HG02763 (cell line): Measurements from ENCODE around the gene TMA7B.

ENCODE experiments used
- ATAC-seq: cut with Tn5 transposase; IDR thresholded peaks from one replicate; pipeline ENCODE4 v1.9.1; 2021; ENCODE audit warnings: mild to moderate bottlenecking, moderate library complexity; ENCODE audit not compliant: unreplicated experiment

The TMA7B gene

DNA sequence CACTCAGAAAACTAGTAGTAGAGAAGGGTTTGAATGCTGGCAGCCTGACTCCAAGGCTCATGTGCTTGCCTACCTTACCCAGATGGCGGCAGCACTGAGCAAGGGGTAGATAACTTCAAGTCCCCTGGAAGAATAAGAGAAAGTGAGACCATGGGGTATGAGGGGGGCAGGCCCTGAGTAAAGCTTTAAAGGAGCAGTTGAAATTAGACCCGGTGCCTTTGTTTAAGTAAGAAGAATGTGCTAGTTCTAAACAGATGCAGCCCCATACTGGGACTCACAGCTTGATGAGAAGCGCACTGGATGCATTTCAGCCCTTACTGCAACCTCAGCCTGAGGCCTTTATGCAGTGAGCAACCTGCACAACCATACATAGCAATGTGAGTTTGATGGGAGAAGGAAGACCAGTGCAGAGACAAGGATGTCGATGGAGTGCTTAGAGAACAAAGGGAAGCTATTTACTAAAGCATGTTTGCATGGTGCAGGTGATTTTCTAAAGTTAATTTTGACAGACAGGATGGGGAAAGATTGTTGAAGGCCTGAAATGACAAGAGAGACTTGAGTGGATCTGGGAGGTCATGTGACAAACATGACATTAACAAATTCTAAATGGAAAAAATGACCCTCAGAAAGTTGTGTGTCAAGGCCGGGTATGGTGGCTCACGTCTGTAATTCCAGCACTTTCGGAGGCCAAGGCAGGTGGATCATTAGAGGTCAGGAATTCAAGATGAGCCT lies 27.1 kb upstream of the TMA7B start:
- no peak for ATAC-seq

DNA sequence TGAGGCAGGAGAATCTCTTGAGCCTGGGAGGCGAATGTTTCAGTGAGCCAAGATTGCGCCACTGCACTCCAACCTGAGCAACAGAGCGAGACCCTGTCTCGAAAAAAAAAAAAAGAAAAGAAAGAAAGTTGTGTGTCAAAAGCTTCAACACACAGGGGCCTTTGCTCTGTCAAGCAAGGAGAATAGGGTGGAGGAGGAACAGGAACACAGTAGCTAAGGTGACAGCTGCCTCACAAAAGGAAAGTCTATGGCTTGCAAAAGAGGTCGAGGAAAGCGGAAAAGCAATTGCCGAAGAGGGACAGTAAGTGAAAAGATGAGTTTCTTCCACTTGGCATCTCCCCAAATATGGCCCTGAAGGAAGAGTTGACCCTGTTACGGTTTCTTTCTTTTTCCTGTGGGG lies 26.5 kb upstream of the TMA7B start:
- no peak for ATAC-seq

DNA sequence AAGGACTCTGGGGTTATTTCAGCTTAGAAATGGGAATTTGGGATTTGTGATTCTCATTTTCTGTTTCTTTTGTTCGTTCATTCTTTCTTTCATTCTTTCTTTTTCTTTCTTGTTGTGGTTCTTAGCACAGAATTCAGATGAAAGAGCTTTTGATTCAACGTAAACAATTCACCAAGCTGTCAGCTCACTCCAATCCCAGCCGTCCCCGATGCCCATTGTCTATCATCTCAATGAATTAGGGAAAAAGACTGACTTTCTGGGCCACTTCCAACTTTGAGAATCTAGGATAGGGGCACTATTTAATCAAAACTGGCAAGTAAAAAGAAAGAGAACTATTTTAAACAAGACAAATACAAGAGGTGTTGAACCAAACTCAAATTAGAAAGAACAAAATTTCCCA lies 25.1 kb upstream of the TMA7B start:
- ATAC-seq = no peak

DNA sequence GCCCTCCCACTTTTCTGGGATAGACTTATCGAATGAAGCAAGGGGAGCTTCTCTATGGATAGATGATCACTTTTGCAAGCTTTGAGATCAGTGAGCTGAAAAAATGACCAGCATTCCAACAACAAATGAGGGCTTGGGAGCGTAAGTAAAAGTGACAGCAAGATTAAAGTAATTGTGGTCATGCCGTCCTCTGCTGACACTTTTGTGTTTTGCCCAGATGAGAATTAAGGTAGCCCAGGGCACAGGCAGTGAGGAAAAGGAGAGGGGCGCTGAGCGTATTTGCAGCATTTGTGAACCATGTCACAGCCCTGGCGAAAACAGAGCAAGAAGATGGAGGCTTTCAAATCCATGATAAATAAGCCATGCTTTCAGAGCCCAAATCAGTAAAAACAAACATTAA lies 24.6 kb upstream of the TMA7B start:
- no peak for ATAC-seq

DNA sequence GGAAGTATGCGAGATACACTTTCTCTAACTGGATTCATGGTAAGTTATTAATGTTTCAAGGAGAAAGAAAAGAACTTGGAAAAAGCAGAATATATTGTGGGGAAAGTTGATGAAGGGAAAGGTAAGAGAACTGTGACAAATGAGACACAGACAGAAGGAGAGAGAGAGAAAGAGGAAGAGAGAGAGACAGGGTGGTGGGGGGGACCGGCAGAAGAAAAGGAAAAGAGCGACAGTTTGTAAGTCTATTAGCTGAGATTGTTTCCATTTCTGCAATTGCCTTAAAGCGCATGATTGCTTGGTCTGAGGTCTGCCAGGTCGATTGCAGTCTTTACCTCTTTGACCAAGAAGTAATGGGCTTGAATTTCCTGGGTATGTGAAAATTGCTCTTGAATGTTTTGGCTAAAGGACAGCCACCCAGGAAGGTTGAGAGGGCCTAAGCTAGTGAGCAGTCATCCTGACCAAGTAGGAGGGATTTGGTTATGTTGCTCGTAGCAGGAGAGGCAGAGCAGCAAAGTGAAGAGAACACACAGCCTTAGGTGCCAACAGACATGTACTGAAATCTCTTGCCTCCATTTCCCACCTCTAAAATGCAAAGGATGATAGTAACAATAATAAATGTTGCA lies 23.6 kb upstream of the TMA7B start:
- no peak for ATAC-seq

DNA sequence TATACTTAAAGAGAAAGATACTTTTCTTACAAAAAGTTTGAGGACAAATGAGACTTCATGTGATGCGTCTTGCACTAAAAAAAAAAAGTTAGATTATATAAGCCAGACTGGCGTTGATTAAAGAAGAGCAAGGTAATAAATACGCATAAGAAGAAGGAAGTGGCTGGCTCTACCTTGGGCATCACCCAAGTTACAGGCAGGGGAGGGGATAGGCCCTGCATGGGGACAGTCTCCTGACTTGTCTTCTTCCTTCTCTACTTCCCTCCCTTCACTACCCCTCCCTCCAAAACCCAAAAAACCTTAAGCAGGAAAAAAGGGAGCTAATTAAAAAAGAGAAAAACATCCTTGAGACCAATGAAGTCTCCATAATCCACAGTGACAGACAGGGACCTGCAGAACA lies 22.3 kb upstream of the TMA7B start:
- ATAC-seq = no peak

DNA sequence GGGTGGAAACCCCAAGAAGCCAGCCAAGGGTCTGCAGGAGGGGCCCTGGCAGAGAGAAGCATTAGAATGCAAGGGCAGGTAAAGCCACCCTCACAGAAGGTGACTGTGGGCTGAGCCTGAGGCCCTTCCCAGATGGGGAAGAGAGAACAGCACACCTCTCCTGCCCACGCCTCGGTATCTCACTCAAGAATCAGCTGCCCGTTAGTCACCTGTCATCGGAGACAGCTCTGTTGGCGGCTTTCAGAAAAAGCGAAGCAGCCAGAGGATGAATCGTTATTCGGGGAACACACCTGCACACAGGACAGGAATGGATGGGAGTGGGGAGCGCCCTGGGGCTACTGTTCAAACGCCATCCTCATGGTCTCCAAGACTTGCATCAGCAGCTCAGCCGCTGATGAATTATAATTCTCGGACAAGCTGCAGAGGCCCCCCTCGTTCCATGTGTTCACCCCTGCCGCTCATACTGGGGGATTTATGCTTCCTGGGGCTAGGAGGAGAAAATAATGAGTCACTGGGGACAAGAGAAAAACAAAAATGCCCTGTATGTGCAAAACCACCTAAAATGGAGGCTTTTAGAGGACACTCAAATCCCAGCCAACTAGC lies 21.6 kb upstream of the TMA7B start:
- ATAC-seq = no peak

DNA sequence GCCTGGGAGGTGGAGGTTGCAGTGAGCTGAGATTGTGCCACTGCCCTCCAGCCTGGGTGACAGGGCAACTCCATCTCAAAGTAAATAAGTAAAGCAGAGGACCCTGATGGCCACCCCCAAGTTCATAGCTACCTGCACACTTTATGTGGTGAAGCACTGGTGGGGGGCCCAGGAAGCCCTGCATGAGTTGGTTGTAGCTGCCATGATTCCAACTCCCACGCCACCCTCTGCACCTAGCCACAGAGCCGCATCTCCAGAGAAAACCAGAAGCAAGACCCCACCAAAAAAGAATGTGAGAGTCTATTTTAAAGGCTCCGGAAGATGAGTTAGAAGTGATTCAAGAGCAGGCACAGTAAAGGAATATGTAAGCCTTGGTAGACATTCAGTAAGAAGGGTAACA lies 20.4 kb upstream of the TMA7B start:
- no peak for ATAC-seq

DNA sequence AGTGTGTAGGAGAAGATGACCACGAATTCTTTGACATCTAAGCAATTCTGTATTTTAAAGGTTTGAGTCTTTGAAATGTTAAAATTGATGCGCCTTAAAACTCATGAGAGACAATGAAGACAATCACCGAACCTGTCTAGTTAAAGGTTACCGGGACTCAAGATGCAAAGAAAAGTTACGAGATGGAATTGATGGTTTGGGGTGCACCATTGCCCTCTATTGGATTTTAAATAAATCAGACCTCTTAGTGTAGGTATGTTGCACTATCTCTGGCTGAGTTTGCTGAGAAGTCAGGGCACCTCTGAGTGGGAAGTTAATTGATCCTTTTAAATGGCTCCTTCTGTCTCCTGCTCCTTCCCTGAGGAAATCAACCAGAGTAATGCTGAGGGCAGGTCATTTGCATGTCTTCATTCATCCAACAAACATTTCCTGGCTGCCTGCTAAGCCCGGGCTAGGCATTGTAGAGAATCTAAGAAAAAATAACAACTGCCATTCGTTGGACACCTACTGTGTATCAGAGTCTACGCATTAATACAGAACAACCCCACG lies 19.4 kb upstream of the TMA7B start:
- no peak for ATAC-seq

DNA sequence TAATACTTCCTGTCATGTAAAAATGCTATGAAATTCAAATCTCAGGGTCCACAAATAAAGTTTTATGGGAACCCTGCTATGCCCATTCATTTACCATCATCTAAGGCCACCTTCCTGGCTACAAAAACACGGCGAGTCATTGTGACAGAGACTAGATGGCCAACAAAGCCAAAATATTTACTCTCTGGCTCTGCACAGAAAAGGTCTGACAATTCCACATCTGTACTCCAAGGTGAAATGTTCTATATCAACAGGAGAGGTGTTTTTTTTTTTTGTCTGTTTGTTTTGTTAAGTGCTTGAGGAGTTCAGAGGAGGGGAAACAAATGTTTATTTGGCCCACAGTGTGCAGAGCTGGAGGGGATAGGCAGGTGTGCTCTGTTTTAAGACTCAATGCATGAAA lies 18.6 kb upstream of the TMA7B start:
- no peak for ATAC-seq

DNA sequence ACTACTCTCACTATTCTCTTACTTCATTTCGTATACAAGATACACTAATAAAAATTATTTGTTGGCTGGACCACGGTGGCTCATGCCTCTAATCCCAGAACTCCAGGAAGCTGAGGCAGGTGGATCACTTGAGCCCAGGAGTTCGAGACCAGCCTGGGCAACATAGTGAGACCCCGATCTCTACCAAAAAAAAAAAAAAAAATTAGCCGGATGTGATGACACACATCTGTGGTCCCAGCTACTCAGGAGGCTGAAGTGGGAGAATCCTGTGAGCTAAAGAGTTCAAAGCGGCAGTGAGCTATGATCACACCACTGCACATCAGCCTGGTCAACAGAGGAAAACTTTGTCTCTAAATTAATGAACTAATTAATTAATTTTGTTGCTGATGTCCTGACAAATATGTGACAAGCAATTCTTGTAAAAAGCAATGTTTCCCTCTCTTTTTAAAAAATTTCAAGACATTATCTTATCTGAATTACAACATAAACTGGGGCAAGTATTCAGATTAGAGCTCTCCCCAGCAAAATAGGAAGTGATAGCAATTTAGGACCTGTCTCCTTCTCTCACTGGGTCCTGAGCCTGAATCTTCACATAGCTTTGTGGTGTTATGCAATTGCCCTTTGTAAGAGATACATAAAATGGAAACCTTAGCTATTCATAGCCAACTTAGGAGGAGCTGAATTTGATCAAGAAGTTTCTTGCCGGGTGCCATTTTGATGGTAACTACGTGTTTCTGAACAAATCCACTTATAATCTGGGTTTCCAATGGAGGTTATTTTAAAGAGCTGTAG lies 17.6 kb upstream of the TMA7B start:
- ATAC-seq = no peak

DNA sequence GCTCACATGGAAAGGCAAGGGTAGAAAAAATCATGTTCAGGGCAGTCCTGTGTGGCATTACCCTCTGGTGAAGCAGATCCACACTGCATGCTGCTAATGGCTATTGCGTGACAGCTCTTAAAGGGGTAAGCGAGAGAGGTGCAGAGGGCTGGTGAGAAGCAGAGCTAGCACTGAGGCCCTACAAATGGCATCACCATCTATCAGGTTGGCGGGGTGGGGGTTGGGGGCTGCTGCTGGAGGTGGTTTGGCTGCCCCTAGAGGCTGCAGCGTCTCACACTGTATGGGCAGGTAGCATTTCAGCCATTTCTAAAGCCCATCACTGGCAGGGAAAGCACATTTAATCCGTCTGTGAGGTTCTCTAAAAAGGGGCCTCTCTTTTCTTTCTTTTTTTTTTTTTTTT lies 16.9 kb upstream of the TMA7B start:
- ATAC-seq = no peak

DNA sequence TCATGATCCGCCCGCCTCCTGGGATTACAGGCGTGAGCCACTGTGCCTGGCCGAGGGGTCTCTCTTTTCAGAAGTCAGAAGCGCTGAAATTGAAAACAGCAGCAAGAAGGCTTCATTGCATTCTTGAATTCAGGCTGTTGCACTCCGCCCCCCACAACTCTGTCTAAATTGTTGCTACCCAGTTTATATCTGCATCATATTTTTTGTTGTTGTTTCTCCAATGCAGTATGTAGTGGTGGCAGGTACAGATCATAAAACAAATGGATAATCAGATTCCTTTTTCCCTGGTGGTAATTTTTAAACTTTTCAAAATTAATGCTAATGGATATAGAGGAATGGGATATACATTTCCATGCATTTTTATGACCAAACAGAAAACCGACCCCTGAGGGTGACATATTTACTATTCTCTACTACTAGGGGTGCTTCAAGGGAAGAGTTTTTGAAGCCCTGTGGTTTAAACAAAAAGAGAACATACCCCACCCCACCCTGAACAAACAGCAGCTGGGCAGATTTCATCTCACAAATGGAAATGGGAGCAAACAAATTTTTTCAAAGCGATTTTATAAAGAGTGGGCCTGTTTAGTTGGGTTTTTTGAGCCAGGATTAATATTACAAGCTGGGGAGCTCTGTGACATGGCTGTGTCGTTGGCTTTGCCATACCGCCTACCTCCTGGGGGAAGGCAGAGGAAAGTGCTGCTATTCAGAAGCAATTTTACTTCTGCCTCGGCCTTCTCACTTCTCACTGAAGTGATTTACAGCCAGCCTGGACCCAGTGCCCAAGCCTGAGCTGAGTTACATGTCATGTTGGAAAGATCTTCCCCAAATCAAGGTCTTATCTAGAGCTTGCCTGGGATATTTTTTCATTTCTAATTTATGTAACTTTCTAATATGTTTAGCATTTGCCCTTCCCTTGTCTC lies 16.0 kb upstream of the TMA7B start:
- no peak for ATAC-seq

DNA sequence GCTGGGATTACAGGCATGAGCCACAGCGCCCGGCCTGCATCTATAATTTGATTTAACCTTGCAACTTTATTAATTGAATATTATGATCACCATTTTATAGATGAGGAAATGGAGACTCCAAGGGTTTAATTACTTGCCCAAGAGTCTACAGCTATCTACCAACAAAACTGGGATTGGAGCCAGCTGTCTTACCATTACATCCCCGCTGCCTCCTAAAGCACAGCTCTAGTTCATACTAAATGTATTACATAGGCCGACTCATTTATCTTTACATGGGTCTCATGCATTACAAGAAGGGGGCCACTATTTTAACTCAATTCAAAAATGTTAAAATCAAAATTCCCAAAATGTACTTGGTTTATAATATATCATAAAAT lies 14.1 kb upstream of the TMA7B start:
- no peak for ATAC-seq

DNA sequence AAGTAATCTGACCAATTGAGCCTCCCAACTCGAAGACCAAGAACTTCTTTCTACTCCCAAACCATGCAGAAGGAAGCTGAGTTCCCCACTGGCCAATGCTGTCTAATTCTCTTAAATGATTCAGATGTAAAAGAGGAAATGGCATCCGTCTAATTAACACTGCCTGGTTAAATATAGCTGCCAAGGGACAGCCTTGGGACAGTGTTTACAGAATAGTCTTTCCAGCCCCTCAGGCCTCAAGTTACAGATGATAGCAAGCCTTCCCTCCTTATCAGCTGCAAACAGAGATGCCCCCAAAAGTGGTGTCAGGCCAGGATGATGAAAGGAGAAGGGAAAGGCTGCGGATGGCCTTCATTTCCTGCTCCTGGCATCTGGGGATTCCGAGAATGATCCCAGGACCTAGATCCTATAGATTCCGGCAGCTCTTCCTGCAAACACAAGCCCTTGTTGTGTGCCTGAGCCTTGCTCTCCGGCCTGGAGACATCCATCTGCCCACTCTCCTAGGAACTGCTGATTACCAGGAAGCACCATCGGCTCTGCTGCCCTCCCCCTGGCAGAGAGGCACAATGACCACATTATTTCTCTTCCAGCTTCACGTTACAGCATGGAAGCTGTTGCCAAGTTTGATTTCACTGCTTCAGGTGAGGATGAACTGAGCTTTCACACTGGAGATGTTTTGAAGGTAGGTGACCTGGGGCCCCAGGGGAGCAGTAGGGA lies 13.5 kb upstream of the TMA7B start:
- no peak for ATAC-seq

DNA sequence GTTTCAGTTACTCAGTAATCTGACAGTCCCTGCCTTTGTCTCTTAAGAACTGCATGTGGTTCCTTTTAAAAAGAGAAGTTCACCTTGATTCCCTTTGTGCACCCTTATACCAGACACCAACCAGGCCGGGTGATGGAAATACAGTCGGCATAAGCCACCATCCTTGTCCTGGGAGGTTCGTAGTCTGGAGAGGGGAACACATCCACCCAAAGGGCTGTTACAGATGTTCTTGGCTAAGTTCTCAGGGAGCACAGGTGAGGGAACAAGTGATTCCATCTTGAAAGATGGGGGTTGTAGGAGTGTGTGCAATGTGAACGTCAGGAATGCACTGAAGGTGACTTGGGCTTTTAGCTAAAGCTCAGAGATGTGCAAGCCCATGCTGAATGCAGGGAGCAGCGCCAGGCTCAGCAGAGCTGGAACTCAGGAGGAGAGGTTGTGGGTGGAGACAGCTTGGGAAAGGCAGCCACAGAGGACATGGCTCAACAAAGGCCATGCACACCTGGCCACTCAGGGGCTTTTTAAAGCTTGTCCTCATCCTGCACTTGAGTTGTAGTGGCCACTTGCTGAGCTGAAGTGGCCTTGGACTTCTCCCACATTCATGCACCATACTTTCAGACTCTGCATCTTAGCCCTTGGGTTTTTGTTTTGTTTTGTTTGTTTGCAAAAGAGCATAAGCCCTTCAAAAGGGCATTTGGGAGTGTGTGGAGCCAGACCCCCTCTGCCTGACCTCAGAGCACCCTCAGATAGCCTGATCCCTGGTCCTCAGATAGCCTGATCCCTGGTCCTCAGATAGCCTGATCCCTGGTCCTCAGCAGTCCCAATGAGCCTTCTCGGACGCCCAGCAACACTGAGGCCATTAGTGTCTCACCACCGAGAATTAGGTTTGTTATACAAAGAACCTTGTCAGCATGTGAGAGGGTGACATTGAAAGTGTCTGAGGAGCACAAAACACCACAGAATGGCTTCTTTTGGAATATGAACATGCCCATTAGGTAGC lies 12.7 kb upstream of the TMA7B start:
- no peak for ATAC-seq

DNA sequence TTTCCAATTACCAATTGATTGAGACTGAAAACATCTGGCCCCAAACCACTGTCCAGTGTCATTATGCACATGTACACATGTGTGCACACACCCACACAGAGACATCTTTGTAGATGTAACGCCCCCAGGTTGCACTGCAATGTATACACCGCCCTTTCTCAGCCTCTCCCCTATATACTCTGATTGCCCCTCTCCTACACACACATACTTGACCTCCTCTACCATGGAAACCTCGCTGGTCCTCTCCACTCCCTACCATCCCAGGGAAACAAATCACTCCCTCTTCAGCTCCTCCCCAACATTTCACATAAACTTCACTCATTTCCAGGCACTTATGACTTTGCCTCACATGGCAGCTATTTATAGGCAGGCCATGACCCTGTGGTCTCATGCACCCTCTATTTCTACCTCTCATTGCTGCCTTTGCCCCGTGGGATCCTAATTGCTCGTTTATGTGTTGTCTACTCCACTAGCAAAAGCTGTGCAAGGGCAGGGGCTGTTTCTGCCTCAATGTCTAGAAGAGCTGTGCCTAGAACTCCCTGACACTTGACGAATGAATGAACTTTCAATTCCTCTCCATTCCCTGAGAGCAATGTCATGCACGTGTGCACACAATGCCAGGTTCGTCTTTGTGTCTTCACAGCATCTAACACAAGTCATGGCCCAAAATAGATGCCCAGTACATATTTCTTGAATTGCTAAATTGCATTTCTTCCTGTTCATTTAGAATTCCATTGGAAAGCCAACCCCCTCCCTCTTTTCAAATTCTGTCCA lies 10.0 kb upstream of the TMA7B start:
- ATAC-seq = no peak
